Muscle layer of colon (tissue), 2 donors: Measurements from ENCODE around the gene GDPD3.
A peak's percentile ranks its signal among the peaks of the same experiment; 100 is the strongest.

Source experiments
- H3K27ac ChIP-seq: one replicate; pipeline ENCODE4 v1.7.0; 2013; ENCODE audit warnings: low read depth, mild to moderate bottlenecking, low read length, moderate library complexity
- H3K27me3 ChIP-seq, 2 donors: one replicate each; pipeline ENCODE4 v1.7.0; 2013; ENCODE audit warnings: low read length in 2 of 2, mild to moderate bottlenecking in 2 of 2; ENCODE audit not compliant: insufficient read depth in 2 of 2, control insufficient read depth in 1 of 2
- H3K36me3 ChIP-seq: one replicate; pipeline ENCODE4 v1.7.0; 2013; ENCODE audit warnings: mild to moderate bottlenecking, low read length; ENCODE audit not compliant: insufficient read depth
- H3K4me1 ChIP-seq: one replicate; pipeline ENCODE4 v1.7.0; 2013; ENCODE audit warnings: mild to moderate bottlenecking, low read length; ENCODE audit not compliant: insufficient read depth
- H3K4me3 ChIP-seq, 2 donors: one replicate each; pipeline ENCODE4 v1.7.0; 2013; ENCODE audit warnings: low read length in 2 of 2, low read depth in 1 of 2, mild to moderate bottlenecking in 1 of 2, moderate library complexity in 1 of 2
- H3K9ac ChIP-seq: one replicate; pipeline ENCODE4 v1.7.0; 2013; ENCODE audit warnings: low read length
- H3K9me3 ChIP-seq: one replicate; pipeline ENCODE4 v1.7.0; 2013; ENCODE audit warnings: mild to moderate bottlenecking, low read length
- donor health status: abdominal sarcoma.
- donor health status: Adenocarcinoma of cecum.

GDPD3 gene

GRCh38 chr16:30110661-30111060, 2.7 kb downstream of the GDPD3 start:
- H3K36me3 ChIP-seq, result peaks cover 39% of the 10 kb centered on the region
- peaks cover 5% of the 10 kb centered on the region for H3K4me1 ChIP-seq
- H3K27me3 ChIP-seq, result no peaks in the 10 kb centered on the region
- H3K4me3 ChIP-seq, result no peak overlapping the region
- H3K9me3 ChIP-seq, result no peaks in the 10 kb centered on the region
- no peak overlapping the region for H3K9ac ChIP-seq
- no peak overlapping the region for H3K27ac ChIP-seq

- Histone ChIP-seq H3K27me3 (no peaks in the 10 kb centered on the region), H3K4me3 (no peak overlapping the region), H3K36me3 (peaks cover 35% of the 10 kb centered on the region), H3K27ac (no peak overlapping the region), H3K9me3 (no peaks in the 10 kb centered on the region), H3K9ac (no peak overlapping the region), H3K4me1 (peaks cover 1% of the 10 kb centered on the region)
These were observed 5.1 kb downstream of the GDPD3 start for GRCh38 chr16:30108059-30108850.

GRCh38 chr16:30104492-30104891, 8.8 kb downstream of the GDPD3 start:
- Histone ChIP-seq H3K4me3 (no peak overlapping the region), H3K27ac (no peak overlapping the region), H3K4me1 (no peaks in the 10 kb centered on the region), H3K9me3 (no peaks in the 10 kb centered on the region), H3K36me3 (peaks cover 21% of the 10 kb centered on the region), H3K9ac (no peak overlapping the region), H3K27me3 (no peaks in the 10 kb centered on the region)

- Histone ChIP-seq H3K36me3 (peaks cover 21% of the 10 kb centered on the region), H3K9ac (no peak overlapping the region), H3K9me3 (no peaks in the 10 kb centered on the region), H3K4me1 (no peaks in the 10 kb centered on the region), H3K27me3 (no peaks in the 10 kb centered on the region), H3K4me3 (no peak overlapping the region), H3K27ac (no peak overlapping the region)
These were observed 9.2 kb downstream of the GDPD3 start for GRCh38 chr16:30104090-30104489.

GRCh38 chr16:30096862-30097563, 16.3 kb downstream of the GDPD3 start:
- Histone ChIP-seq H3K27ac (peak overlapping the region; percentile 95), H3K36me3 (peaks cover 14% of the 10 kb centered on the region), H3K9ac (peak overlapping the region; percentile 76), H3K27me3 (no peaks in the 10 kb centered on the region), H3K4me3 (peak overlapping the region; percentile 47 to 67), H3K9me3 (no peaks in the 10 kb centered on the region), H3K4me1 (peaks cover 25% of the 10 kb centered on the region)

- peaks cover 14% of the 10 kb centered on the region for H3K36me3 ChIP-seq
- no peaks in the 10 kb centered on the region for H3K9me3 ChIP-seq
- H3K27ac ChIP-seq, result peak within 1 kb of the TSS; percentile 95
- H3K27me3 ChIP-seq, result no peaks in the 10 kb centered on the region
- H3K9ac ChIP-seq, result peak within 1 kb of the TSS; percentile 82
- peaks cover 25% of the 10 kb centered on the region for H3K4me1 ChIP-seq
- peak within 1 kb of the TSS; percentile 75 to 93 for H3K4me3 ChIP-seq
These were observed 17.1 kb downstream of the GDPD3 start, which contains the start of gene YPEL3 for GRCh38 chr16:30096105-30096861. YPEL3 (minus strand) TSS chr16:30096213; CDS start chr16:30095482, 731 bp downstream.

GRCh38 chr16:30095166-30096078, 17.9 kb downstream of the GDPD3 start:
- H3K9ac ChIP-seq, result peak overlapping the region; percentile 82
- H3K4me1 ChIP-seq, result peaks cover 25% of the 10 kb centered on the region
- no peaks in the 10 kb centered on the region for H3K27me3 ChIP-seq
- H3K27ac ChIP-seq, result peak overlapping the region; percentile 93
- peaks cover 14% of the 10 kb centered on the region for H3K36me3 ChIP-seq
- peak overlapping the region; percentile 75 to 93 for H3K4me3 ChIP-seq
- no peaks in the 10 kb centered on the region for H3K9me3 ChIP-seq

- Histone ChIP-seq H3K27me3 (no peaks in the 10 kb centered on the region), H3K36me3 (peaks cover 14% of the 10 kb centered on the region), H3K4me1 (peaks cover 25% of the 10 kb centered on the region), H3K27ac (peak overlapping the region; percentile 93), H3K9ac (peak overlapping the region; percentile 82), H3K4me3 (peak overlapping the region; percentile 75 to 93), H3K9me3 (no peaks in the 10 kb centered on the region)
These were observed 18.7 kb downstream of the GDPD3 start for GRCh38 chr16:30094541-30095165.

GRCh38 chr16:30092373-30093010, 20.8 kb downstream of the GDPD3 start:
- H3K9ac ChIP-seq, result peak overlapping the region; percentile 5
- H3K4me1 ChIP-seq, result peaks cover 25% of the 10 kb centered on the region
- H3K36me3 ChIP-seq, result peaks cover 14% of the 10 kb centered on the region
- H3K27ac ChIP-seq, result peak overlapping the region; percentile 93
- H3K4me3 ChIP-seq, result peak overlapping the region; percentile 49 to 73
- no peaks in the 10 kb centered on the region for H3K27me3 ChIP-seq
- H3K9me3 ChIP-seq, result no peaks in the 10 kb centered on the region
